ENCODE measurements around the gene SHB.

DNA sequence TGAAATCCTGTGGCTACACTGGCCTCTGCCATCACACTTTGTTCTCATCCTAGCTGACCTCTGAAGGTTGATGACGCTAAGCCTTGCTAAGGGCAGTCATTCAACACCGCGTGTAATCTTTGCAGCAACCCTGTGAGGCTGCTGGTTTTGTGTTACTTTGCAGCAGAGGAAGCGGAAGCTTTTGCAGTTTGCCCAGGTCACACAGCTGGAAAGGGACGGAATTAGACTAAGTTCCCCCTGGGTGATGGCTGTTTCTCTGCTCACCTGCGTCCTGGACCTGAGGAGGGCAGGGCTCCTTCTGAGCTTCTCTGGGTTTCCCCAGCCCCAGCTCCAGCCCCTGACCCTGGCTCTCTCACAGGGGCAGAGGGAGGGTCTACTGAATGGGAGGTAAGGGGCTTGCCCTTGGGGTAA lies 157.8 kb downstream of the SHB start:
- TF ChIP-seq, protein P1, sequence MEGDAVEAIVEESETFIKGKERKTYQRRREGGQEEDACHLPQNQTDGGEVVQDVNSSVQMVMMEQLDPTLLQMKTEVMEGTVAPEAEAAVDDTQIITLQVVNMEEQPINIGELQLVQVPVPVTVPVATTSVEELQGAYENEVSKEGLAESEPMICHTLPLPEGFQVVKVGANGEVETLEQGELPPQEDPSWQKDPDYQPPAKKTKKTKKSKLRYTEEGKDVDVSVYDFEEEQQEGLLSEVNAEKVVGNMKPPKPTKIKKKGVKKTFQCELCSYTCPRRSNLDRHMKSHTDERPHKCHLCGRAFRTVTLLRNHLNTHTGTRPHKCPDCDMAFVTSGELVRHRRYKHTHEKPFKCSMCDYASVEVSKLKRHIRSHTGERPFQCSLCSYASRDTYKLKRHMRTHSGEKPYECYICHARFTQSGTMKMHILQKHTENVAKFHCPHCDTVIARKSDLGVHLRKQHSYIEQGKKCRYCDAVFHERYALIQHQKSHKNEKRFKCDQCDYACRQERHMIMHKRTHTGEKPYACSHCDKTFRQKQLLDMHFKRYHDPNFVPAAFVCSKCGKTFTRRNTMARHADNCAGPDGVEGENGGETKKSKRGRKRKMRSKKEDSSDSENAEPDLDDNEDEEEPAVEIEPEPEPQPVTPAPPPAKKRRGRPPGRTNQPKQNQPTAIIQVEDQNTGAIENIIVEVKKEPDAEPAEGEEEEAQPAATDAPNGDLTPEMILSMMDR (IDR thresholded peaks at IDR 0.05), result no peak
- TF ChIP-seq ZFX (IDR thresholded peaks at IDR 0.05; ENCODE audit: borderline replicate concordance), result no peak

All from 22Rv1 (cell line).